H9 (cell line): ENCODE data around the gene NECAB3. TPM values are rescaled to one million over a fixed set of nuclear protein-coding genes. Genes with fewer than 3 reads are reported as not detected.

Source experiments
- DNase-seq: peaks from one replicate; pipeline ENCODE4 v3.0.0-alpha.2; 2017
- H2AFZ ChIP-seq: one replicate; pipeline ENCODE4 v1.6.1; 2013; ENCODE audit warnings: mild to moderate bottlenecking, low read length, control low read depth, moderate library complexity
- H2AK5ac ChIP-seq: 2 replicates; pipeline ENCODE4 v1.6.1; 2013; ENCODE audit warnings: low read length, control low read depth, mixed read lengths; ENCODE audit not compliant: insufficient read length
- H2BK120ac ChIP-seq: one replicate; pipeline ENCODE4 v1.6.1; 2013; ENCODE audit warnings: low read depth, mild to moderate bottlenecking, low read length, control low read depth, inconsistent platforms; ENCODE audit not compliant: poor library complexity, severe bottlenecking
- H2BK12ac ChIP-seq: 2 replicates; pipeline ENCODE4 v1.6.1; 2013; ENCODE audit warnings: low read length, control low read depth, mixed read lengths, low read depth; ENCODE audit not compliant: insufficient read length
- H2BK15ac ChIP-seq: 2 replicates; pipeline ENCODE4 v1.6.1; 2013; ENCODE audit warnings: low read depth, low read length, control low read depth
- H2BK20ac ChIP-seq: one replicate; pipeline ENCODE4 v1.6.1; 2013; ENCODE audit warnings: low read depth, mild to moderate bottlenecking, low read length, control low read depth, inconsistent platforms; ENCODE audit not compliant: poor library complexity, severe bottlenecking
- H2BK5ac ChIP-seq: 2 replicates; pipeline ENCODE4 v1.6.1; 2013; ENCODE audit warnings: low read length, control low read depth, mixed read lengths; ENCODE audit not compliant: insufficient read length
- H3K14ac ChIP-seq: 2 replicates; pipeline ENCODE4 v1.6.1; 2013; ENCODE audit warnings: low read length, control low read depth; ENCODE audit not compliant: insufficient read depth
- H3K18ac ChIP-seq: 2 replicates; pipeline ENCODE4 v1.6.1; 2013; ENCODE audit warnings: low read depth, mild to moderate bottlenecking, mixed read lengths, low read length, control low read depth; ENCODE audit not compliant: insufficient read length
- H3K23ac ChIP-seq: 2 replicates; pipeline ENCODE4 v1.6.1; 2013; ENCODE audit warnings: low read length, control low read depth, mixed read lengths, low read depth; ENCODE audit not compliant: insufficient read length
- H3K23me2 ChIP-seq: 2 replicates; pipeline ENCODE4 v1.6.1; 2013; ENCODE audit warnings: low read depth, mild to moderate bottlenecking, mixed read lengths, low read length, control low read depth; ENCODE audit not compliant: insufficient read length, poor library complexity, severe bottlenecking
- H3K27ac ChIP-seq: 2 replicates; pipeline ENCODE4 v1.5.1; 2013; ENCODE audit warnings: low read length, control low read depth, mixed read lengths, low read depth; ENCODE audit not compliant: insufficient read length
- H3K27me3 ChIP-seq: 2 replicates; pipeline ENCODE4 v1.6.1; 2013; ENCODE audit warnings: low read length, control low read depth, inconsistent platforms; ENCODE audit not compliant: insufficient read depth
- H3K4ac ChIP-seq: 2 replicates; pipeline ENCODE4 v1.6.1; 2013; ENCODE audit warnings: low read depth, mild to moderate bottlenecking, control low read depth, inconsistent platforms, low read length, moderate library complexity
- H3K4me1 ChIP-seq: 2 replicates; pipeline ENCODE4 v1.6.1; 2013; ENCODE audit warnings: low read length, control low read depth, inconsistent platforms; ENCODE audit not compliant: insufficient read depth
- H3K4me2 ChIP-seq: 2 replicates; pipeline ENCODE4 v1.6.1; 2013; ENCODE audit warnings: low read length, control low read depth, mixed read lengths; ENCODE audit not compliant: insufficient read length, insufficient read depth
- H3K56ac ChIP-seq: 2 replicates; pipeline ENCODE4 v1.6.1; 2013; ENCODE audit warnings: low read depth, mild to moderate bottlenecking, mixed read lengths, low read length, control low read depth; ENCODE audit not compliant: insufficient read length
- H3K79me1 ChIP-seq: 2 replicates; pipeline ENCODE4 v1.6.1; 2013; ENCODE audit warnings: low read depth, mild to moderate bottlenecking, moderate library complexity, low read length, control low read depth, inconsistent platforms; ENCODE audit not compliant: insufficient read depth, poor library complexity, severe bottlenecking
- H3K79me2 ChIP-seq: 2 replicates; pipeline ENCODE4 v1.6.1; 2013; ENCODE audit warnings: low read length, control low read depth, inconsistent platforms; ENCODE audit not compliant: insufficient read depth
- H3K9ac ChIP-seq: 2 replicates; pipeline ENCODE4 v1.6.1; 2013; ENCODE audit warnings: low read length, control low read depth, mixed read lengths; ENCODE audit not compliant: insufficient read length; ENCODE audit errors: extremely low read depth
- H3K9me3 ChIP-seq: one replicate; pipeline ENCODE4 v1.6.1; 2013; ENCODE audit warnings: low read depth, low read length, inconsistent platforms; ENCODE audit not compliant: control insufficient read depth
- H3T11ph ChIP-seq: one replicate; pipeline ENCODE4 v1.6.1; 2013; ENCODE audit warnings: mild to moderate bottlenecking, low read length, control low read depth, inconsistent platforms
- H4K20me1 ChIP-seq: one replicate; pipeline ENCODE4 v1.6.1; 2013; ENCODE audit not compliant: control insufficient read depth, insufficient read length, insufficient read depth
- H4K5ac ChIP-seq: 2 replicates; pipeline ENCODE4 v1.6.1; 2013; ENCODE audit warnings: low read depth, mild to moderate bottlenecking, mixed read lengths, low read length, control low read depth; ENCODE audit not compliant: insufficient read length
- H4K8ac ChIP-seq: replicated peaks from 2 replicates; pipeline ENCODE4 v1.6.1; 2013; ENCODE audit warnings: low read length, control low read depth, mixed read lengths, low read depth; ENCODE audit not compliant: insufficient read length
- H4K91ac ChIP-seq: 2 replicates; pipeline ENCODE4 v1.6.1; 2013; ENCODE audit warnings: low read depth, mild to moderate bottlenecking, moderate library complexity, mixed read lengths, low read length, control low read depth; ENCODE audit not compliant: insufficient read length
- H3K27ac Mint-ChIP-seq, 3 experiments: 2 replicates in 2 of 3; 3 replicates in 1 of 3; pipeline ENCODE4 v1.8.0; 2020 to 2021; ENCODE audit warnings: mixed read lengths in 3 of 3, mild to moderate bottlenecking in 1 of 3, moderate library complexity in 1 of 3
- H3K27me3 Mint-ChIP-seq: 2 replicates; pipeline ENCODE4 v1.8.0; 2021; ENCODE audit warnings: low read depth, mild to moderate bottlenecking, moderate library complexity, mixed read lengths
- H3K36me3 Mint-ChIP-seq, 3 experiments: 2 replicates in 2 of 3; 3 replicates in 1 of 3; pipeline ENCODE4 v1.8.0; 2020 to 2021; ENCODE audit warnings: low read depth in 3 of 3, mixed read lengths in 3 of 3; ENCODE audit not compliant: insufficient read depth in 1 of 3
- H3K4me1 Mint-ChIP-seq, 2 experiments: 2 replicates each; pipeline ENCODE4 v1.8.0; 2020; ENCODE audit warnings: mixed read lengths in 2 of 2
- H3K4me3 Mint-ChIP-seq, 2 experiments: 2 replicates in 1 of 2; 3 replicates in 1 of 2; pipeline ENCODE4 v1.8.0; 2020 to 2021; ENCODE audit warnings: mild to moderate bottlenecking in 2 of 2, mixed read lengths in 2 of 2, moderate library complexity in 1 of 2
- H3K9me3 Mint-ChIP-seq, 2 experiments: 2 replicates in 1 of 2; 3 replicates in 1 of 2; pipeline ENCODE4 v1.8.0; 2020; ENCODE audit warnings: mild to moderate bottlenecking in 2 of 2, mixed read lengths in 2 of 2, moderate library complexity in 1 of 2
- WGBS: extraction: QIAGEN DNeasy Blood & Tissue Kit; methylation state at CpG from one replicate; pipeline ENCODE4 v1.1.7; 2013; ENCODE audit warnings: missing lambda C conversion rate, low lambda C conversion rate, mixed read lengths; ENCODE audit not compliant: insufficient read length; ENCODE audit errors: extremely low coverage; 5-methylcytosine and 5-hydroxymethylcytosine counted together
- total RNA-seq: library from RNA; stranded (reverse); gene quantifications from 2 replicates; pipeline ENCODE4 v1.2.1, GENCODE V29; 2021
- TF ChIP-seq, protein P1 (sequence below): fragments of 200-600 bp; sonication (generic); conservative IDR thresholded peaks from 3 replicates; pipeline ENCODE4 v1.8.0; 2021; ENCODE audit warnings: antibody characterized with exemption, mild to moderate bottlenecking

NECAB3 gene
- total RNA-seq, 1 experiment from 2014 or later: 57.7 TPM

DNA sequence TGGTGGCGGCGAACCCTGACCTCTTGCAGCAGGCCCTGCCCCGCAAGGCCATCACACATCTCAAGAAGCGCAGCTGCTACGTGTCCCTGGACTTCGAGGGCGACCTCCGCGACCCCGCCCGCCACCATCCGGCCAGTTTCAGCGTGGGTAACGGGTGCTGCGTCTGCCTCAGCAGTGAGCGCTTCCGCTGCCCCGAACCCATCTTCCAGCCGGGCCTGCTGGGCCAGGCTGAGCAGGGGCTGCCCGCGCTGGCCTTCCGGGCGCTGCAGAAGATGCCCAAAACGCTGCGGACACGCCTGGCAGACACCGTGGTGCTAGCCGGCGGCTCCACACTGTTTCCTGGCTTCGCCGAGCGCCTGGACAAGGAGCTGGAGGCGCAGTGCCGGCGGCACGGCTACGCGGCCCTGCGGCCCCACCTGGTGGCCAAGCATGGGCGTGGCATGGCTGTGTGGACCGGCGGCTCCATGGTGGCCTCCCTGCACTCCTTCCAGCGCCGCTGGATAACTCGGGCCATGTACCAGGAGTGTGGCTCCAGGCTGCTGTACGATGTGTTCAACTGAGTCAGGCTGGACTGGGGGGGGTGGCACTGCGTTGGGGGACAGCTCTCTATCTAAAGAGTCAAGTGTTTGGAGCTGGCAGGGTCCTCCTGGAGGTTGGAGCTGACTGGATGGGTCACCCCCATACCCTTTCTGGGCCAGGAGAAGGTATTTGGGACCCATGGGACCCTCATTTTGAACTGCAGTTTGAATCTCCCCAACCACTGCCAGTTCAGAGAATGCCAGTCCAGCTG is 6.4 kb downstream of the NECAB3 start:
- Mint-ChIP-seq H3K4me1 (peaks cover 34 to 35% of the 10 kb centered on the region in 2 experiments), H3K4me3 (peak overlapping the region; percentile 44 to 46; a peak in 3 of 5 replicates), H3K9me3 (no peaks in the 10 kb centered on the region; a peak in 1 of 5 replicates), H3K27me3 (peaks cover 4% of the 10 kb centered on the region), H3K27ac (no peak overlapping the region), H3K36me3 (peaks cover 24 to 53% (median 39%) of the 10 kb centered on the region in 3 experiments)
- Histone ChIP-seq H4K5ac (no peak overlapping the region), H2AFZ (no peak overlapping the region), H3K9ac (no peak overlapping the region), H3K27ac (no peak overlapping the region), H2BK15ac (no peak overlapping the region), H2BK5ac (no peak overlapping the region), H2BK12ac (no peak overlapping the region), H3T11ph (no peak overlapping the region), H2BK20ac (no peak overlapping the region), H3K23me2 (peaks cover 19% of the 10 kb centered on the region), H4K8ac (no peak overlapping the region), H4K20me1 (no peaks in the 10 kb centered on the region), H2AK5ac (no peak overlapping the region), H3K23ac (no peak overlapping the region), H3K79me1 (no peaks in the 10 kb centered on the region), H3K4me1 (no peaks in the 10 kb centered on the region; the same call in 1 of the 2 replicates), H3K9me3 (no peaks in the 10 kb centered on the region), H3K27me3 (no peaks in the 10 kb centered on the region), H4K91ac (no peak overlapping the region), H3K79me2 (no peaks in the 10 kb centered on the region), H3K4me2 (peak overlapping the region; percentile 36), H3K56ac (no peak overlapping the region), H2BK120ac (no peak overlapping the region), H3K4ac (no peak overlapping the region), H3K14ac (no peak overlapping the region; the same call in 1 of the 2 replicates), H3K18ac (no peak overlapping the region)
- WGBS: no CpG with 5 or more reads among the region's 47 CpGs
- TF ChIP-seq, protein P1, sequence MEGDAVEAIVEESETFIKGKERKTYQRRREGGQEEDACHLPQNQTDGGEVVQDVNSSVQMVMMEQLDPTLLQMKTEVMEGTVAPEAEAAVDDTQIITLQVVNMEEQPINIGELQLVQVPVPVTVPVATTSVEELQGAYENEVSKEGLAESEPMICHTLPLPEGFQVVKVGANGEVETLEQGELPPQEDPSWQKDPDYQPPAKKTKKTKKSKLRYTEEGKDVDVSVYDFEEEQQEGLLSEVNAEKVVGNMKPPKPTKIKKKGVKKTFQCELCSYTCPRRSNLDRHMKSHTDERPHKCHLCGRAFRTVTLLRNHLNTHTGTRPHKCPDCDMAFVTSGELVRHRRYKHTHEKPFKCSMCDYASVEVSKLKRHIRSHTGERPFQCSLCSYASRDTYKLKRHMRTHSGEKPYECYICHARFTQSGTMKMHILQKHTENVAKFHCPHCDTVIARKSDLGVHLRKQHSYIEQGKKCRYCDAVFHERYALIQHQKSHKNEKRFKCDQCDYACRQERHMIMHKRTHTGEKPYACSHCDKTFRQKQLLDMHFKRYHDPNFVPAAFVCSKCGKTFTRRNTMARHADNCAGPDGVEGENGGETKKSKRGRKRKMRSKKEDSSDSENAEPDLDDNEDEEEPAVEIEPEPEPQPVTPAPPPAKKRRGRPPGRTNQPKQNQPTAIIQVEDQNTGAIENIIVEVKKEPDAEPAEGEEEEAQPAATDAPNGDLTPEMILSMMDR: peak; percentile 95
- DNase-seq: peak; percentile 89
